ENCODE data around the gene PHF2.

The PHF2 gene

GRCh38 chr9:93684161-93684765 is 107.9 kb downstream of the PHF2 start:
- Histone ChIP-seq H3K27ac (ENCODE audit: low read depth, low read length) (no peak overlapping the region), H3K4me3 (ENCODE audit: low read depth, low read length) (no peak overlapping the region), H3K9me3 (ENCODE audit: control insufficient read depth, insufficient read depth, low read length) (peaks cover 10% of the 10 kb centered on the region), H3K9ac (ENCODE audit: low read depth, low read length) (no peak overlapping the region), H3K27me3 (ENCODE audit: control insufficient read depth, insufficient read depth, low read length) (no peaks in the 10 kb centered on the region), H3K4me1 (ENCODE audit: control insufficient read depth, insufficient read depth, low read length) (no peaks in the 10 kb centered on the region), H3K36me3 (ENCODE audit: control insufficient read depth, insufficient read depth, low read length) (no peaks in the 10 kb centered on the region)

- peaks cover 14% of the 10 kb centered on the region for H3K9me3 ChIP-seq (ENCODE audit: control insufficient read depth, insufficient read depth, low read length)
- no peaks in the 10 kb centered on the region for H3K27me3 ChIP-seq (ENCODE audit: control insufficient read depth, insufficient read depth, low read length)
- H3K4me1 ChIP-seq (ENCODE audit: control insufficient read depth, insufficient read depth, low read length): no peaks in the 10 kb centered on the region
- no peak overlapping the region for H3K4me3 ChIP-seq (ENCODE audit: low read depth, low read length)
- H3K9ac ChIP-seq (ENCODE audit: low read depth, low read length): no peak overlapping the region
- no peak overlapping the region for H3K27ac ChIP-seq (ENCODE audit: low read depth, low read length)
- H3K36me3 ChIP-seq (ENCODE audit: control insufficient read depth, insufficient read depth, low read length): no peaks in the 10 kb centered on the region
Observed at GRCh38 chr9:93684806-93685543, 108.6 kb downstream of the PHF2 start.

- no peak overlapping the region for H3K4me3 ChIP-seq (ENCODE audit: low read depth, low read length)
- peaks cover 15% of the 10 kb centered on the region for H3K9me3 ChIP-seq (ENCODE audit: control insufficient read depth, insufficient read depth, low read length)
- no peaks in the 10 kb centered on the region for H3K27me3 ChIP-seq (ENCODE audit: control insufficient read depth, insufficient read depth, low read length)
- no peaks in the 10 kb centered on the region for H3K4me1 ChIP-seq (ENCODE audit: control insufficient read depth, insufficient read depth, low read length)
- H3K36me3 ChIP-seq (ENCODE audit: control insufficient read depth, insufficient read depth, low read length): no peaks in the 10 kb centered on the region
- no peak overlapping the region for H3K9ac ChIP-seq (ENCODE audit: low read depth, low read length)
- no peak overlapping the region for H3K27ac ChIP-seq (ENCODE audit: low read depth, low read length)
Observed at GRCh38 chr9:93686127-93686879, 109.9 kb downstream of the PHF2 start.

- H3K4me1 ChIP-seq (ENCODE audit: control insufficient read depth, insufficient read depth, low read length): no peaks in the 10 kb centered on the region
- H3K9ac ChIP-seq (ENCODE audit: low read depth, low read length): no peak overlapping the region
- peaks cover 15% of the 10 kb centered on the region for H3K9me3 ChIP-seq (ENCODE audit: control insufficient read depth, insufficient read depth, low read length)
- no peaks in the 10 kb centered on the region for H3K27me3 ChIP-seq (ENCODE audit: control insufficient read depth, insufficient read depth, low read length)
- no peaks in the 10 kb centered on the region for H3K36me3 ChIP-seq (ENCODE audit: control insufficient read depth, insufficient read depth, low read length)
- H3K4me3 ChIP-seq (ENCODE audit: low read depth, low read length): no peak overlapping the region
- no peak overlapping the region for H3K27ac ChIP-seq (ENCODE audit: low read depth, low read length)
Observed at GRCh38 chr9:93686880-93687236, 110.5 kb downstream of the PHF2 start.

GRCh38 chr9:93690618-93691017 is 114.2 kb downstream of the PHF2 start:
- Histone ChIP-seq H3K27me3 (ENCODE audit: control insufficient read depth, insufficient read depth, low read length) (no peaks in the 10 kb centered on the region), H3K4me3 (ENCODE audit: low read depth, low read length) (no peak overlapping the region), H3K9ac (ENCODE audit: low read depth, low read length) (no peak overlapping the region), H3K36me3 (ENCODE audit: control insufficient read depth, insufficient read depth, low read length) (no peaks in the 10 kb centered on the region), H3K27ac (ENCODE audit: low read depth, low read length) (no peak overlapping the region), H3K9me3 (ENCODE audit: control insufficient read depth, insufficient read depth, low read length) (peaks cover 15% of the 10 kb centered on the region), H3K4me1 (ENCODE audit: control insufficient read depth, insufficient read depth, low read length) (no peaks in the 10 kb centered on the region)

GRCh38 chr9:93693129-93693528 is 116.7 kb downstream of the PHF2 start:
- H3K36me3 ChIP-seq (ENCODE audit: control insufficient read depth, insufficient read depth, low read length): no peaks in the 10 kb centered on the region
- no peaks in the 10 kb centered on the region for H3K4me1 ChIP-seq (ENCODE audit: control insufficient read depth, insufficient read depth, low read length)
- no peak overlapping the region for H3K27ac ChIP-seq (ENCODE audit: low read depth, low read length)
- no peak overlapping the region for H3K4me3 ChIP-seq (ENCODE audit: low read depth, low read length)
- no peaks in the 10 kb centered on the region for H3K27me3 ChIP-seq (ENCODE audit: control insufficient read depth, insufficient read depth, low read length)
- H3K9me3 ChIP-seq (ENCODE audit: control insufficient read depth, insufficient read depth, low read length): peaks cover 21% of the 10 kb centered on the region
- H3K9ac ChIP-seq (ENCODE audit: low read depth, low read length): no peak overlapping the region

GRCh38 chr9:93697352-93698139 is 121.2 kb downstream of the PHF2 start:
- H3K4me1 ChIP-seq (ENCODE audit: control insufficient read depth, insufficient read depth, low read length): no peaks in the 10 kb centered on the region
- H3K36me3 ChIP-seq (ENCODE audit: control insufficient read depth, insufficient read depth, low read length): no peaks in the 10 kb centered on the region
- H3K4me3 ChIP-seq (ENCODE audit: low read depth, low read length): no peak overlapping the region
- no peak overlapping the region for H3K27ac ChIP-seq (ENCODE audit: low read depth, low read length)
- no peaks in the 10 kb centered on the region for H3K27me3 ChIP-seq (ENCODE audit: control insufficient read depth, insufficient read depth, low read length)
- no peak overlapping the region for H3K9ac ChIP-seq (ENCODE audit: low read depth, low read length)
- peaks cover 15% of the 10 kb centered on the region for H3K9me3 ChIP-seq (ENCODE audit: control insufficient read depth, insufficient read depth, low read length)

GRCh38 chr9:93698140-93698908 is 121.9 kb downstream of the PHF2 start:
- no peaks in the 10 kb centered on the region for H3K27me3 ChIP-seq (ENCODE audit: control insufficient read depth, insufficient read depth, low read length)
- H3K4me1 ChIP-seq (ENCODE audit: control insufficient read depth, insufficient read depth, low read length): no peaks in the 10 kb centered on the region
- H3K9me3 ChIP-seq (ENCODE audit: control insufficient read depth, insufficient read depth, low read length): peaks cover 19% of the 10 kb centered on the region
- H3K36me3 ChIP-seq (ENCODE audit: control insufficient read depth, insufficient read depth, low read length): no peaks in the 10 kb centered on the region
- H3K4me3 ChIP-seq (ENCODE audit: low read depth, low read length): no peak overlapping the region
- H3K9ac ChIP-seq (ENCODE audit: low read depth, low read length): no peak overlapping the region
- H3K27ac ChIP-seq (ENCODE audit: low read depth, low read length): no peak overlapping the region

- Histone ChIP-seq H3K9me3 (ENCODE audit: control insufficient read depth, insufficient read depth, low read length) (peaks cover 19% of the 10 kb centered on the region), H3K4me1 (ENCODE audit: control insufficient read depth, insufficient read depth, low read length) (no peaks in the 10 kb centered on the region), H3K9ac (ENCODE audit: low read depth, low read length) (no peak overlapping the region), H3K4me3 (ENCODE audit: low read depth, low read length) (no peak overlapping the region), H3K27ac (ENCODE audit: low read depth, low read length) (no peak overlapping the region), H3K36me3 (ENCODE audit: control insufficient read depth, insufficient read depth, low read length) (no peaks in the 10 kb centered on the region), H3K27me3 (ENCODE audit: control insufficient read depth, insufficient read depth, low read length) (no peaks in the 10 kb centered on the region)
Observed at GRCh38 chr9:93699650-93700049, 123.3 kb downstream of the PHF2 start.

GRCh38 chr9:93701494-93702218 is 125.3 kb downstream of the PHF2 start:
- Histone ChIP-seq H3K27ac (ENCODE audit: low read depth, low read length) (no peak overlapping the region), H3K4me3 (ENCODE audit: low read depth, low read length) (no peak overlapping the region), H3K27me3 (ENCODE audit: control insufficient read depth, insufficient read depth, low read length) (no peaks in the 10 kb centered on the region), H3K9ac (ENCODE audit: low read depth, low read length) (no peak overlapping the region), H3K4me1 (ENCODE audit: control insufficient read depth, insufficient read depth, low read length) (no peaks in the 10 kb centered on the region), H3K9me3 (ENCODE audit: control insufficient read depth, insufficient read depth, low read length) (peaks cover 14% of the 10 kb centered on the region), H3K36me3 (ENCODE audit: control insufficient read depth, insufficient read depth, low read length) (no peaks in the 10 kb centered on the region)
